HG02938 (cell line): Measurements from ENCODE around the gene ISLR2.

ENCODE experiments used
- ATAC-seq: cut with Tn5 transposase; IDR thresholded peaks from one replicate; pipeline ENCODE4 v1.9.1; 2021; ENCODE audit warnings: mild to moderate bottlenecking, moderate library complexity; ENCODE audit not compliant: unreplicated experiment

ISLR2 gene

DNA sequence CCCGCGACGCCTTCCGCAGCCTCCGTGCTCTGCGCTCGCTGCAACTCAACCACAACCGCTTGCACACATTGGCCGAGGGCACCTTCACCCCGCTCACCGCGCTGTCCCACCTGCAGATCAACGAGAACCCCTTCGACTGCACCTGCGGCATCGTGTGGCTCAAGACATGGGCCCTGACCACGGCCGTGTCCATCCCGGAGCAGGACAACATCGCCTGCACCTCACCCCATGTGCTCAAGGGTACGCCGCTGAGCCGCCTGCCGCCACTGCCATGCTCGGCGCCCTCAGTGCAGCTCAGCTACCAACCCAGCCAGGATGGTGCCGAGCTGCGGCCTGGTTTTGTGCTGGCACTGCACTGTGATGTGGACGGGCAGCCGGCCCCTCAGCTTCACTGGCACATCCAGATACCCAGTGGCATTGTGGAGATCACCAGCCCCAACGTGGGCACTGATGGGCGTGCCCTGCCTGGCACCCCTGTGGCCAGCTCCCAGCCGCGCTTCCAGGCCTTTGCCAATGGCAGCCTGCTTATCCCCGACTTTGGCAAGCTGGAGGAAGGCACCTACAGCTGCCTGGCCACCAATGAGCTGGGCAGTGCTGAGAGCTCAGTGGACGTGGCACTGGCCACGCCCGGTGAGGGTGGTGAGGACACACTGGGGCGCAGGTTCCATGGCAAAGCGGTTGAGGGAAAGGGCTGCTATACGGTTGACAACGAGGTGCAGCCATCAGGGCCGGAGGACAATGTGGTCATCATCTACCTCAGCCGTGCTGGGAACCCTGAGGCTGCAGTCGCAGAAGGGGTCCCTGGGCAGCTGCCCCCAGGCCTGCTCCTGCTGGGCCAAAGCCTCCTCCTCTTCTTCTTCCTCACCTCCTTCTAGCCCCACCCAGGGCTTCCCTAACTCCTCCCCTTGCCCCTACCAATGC is 45.1 kb downstream of the ISLR2 start:
- ATAC-seq: no peak

DNA sequence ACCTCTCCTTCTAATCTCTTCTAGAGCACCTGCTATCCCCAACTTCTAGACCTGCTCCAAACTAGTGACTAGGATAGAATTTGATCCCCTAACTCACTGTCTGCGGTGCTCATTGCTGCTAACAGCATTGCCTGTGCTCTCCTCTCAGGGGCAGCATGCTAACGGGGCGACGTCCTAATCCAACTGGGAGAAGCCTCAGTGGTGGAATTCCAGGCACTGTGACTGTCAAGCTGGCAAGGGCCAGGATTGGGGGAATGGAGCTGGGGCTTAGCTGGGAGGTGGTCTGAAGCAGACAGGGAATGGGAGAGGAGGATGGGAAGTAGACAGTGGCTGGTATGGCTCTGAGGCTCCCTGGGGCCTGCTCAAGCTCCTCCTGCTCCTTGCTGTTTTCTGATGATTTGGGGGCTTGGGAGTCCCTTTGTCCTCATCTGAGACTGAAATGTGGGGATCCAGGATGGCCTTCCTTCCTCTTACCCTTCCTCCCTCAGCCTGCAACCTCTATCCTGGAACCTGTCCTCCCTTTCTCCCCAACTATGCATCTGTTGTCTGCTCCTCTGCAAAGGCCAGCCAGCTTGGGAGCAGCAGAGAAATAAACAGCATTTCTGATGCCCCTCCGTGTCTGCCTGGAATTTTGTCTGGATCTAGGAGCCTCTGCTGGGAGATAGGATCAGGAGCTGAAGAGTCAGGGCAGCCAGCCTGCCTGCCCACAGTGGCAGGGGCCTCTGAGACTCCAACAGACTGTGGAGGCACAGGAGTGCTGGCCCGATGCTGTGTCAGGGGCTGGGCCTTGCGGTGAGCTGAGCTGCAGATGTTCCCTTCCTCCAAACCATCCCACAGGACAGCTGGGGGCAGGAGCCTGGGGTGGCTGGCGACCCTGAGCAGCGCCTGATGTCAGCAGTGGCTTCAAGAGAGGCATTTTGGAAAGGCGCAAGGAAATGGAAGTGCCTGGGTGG is 46.2 kb downstream of the ISLR2 start:
- no peak for ATAC-seq

DNA sequence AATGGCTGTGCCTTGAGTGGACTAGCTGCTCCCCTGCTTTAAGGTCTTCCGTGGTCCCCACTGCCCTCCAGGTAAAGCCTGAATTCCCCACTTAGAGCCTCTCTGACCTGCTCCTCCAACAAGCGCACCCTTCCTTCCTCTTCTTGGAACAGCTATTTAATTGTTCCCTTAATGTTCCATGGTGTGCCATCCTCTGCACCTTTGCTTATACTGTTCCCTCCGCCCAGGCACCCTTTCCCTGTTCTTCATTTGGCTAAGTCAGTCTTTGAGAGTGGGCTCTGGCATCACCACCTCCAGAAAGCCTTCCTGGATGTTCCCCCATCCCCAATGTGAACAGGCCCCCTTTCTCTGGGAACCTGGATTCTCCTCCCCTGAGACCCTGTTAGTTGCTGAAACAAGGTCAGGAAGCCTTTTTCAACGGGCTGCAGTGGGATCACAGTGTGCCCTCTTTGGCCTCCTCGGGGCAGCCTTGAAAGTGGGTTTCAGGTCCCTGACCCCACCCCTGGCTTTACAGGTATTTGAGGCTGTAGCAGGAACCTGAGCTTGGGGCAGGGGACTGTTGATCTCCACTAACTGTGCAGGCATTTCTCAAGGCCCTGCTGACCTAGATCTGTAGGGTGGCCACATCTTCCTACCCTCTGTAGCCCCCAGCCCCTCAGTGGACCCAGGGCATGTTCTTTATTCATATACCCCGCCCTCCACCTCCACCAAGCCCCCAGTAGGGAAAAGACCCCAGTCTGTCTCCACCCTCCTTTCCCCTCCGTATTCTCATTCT is 48.1 kb downstream of the ISLR2 start:
- ATAC-seq: no peak

GRCh38 chr15:74179101-74179841 is 48.9 kb downstream of the ISLR2 start:
- ATAC-seq: no peak

DNA sequence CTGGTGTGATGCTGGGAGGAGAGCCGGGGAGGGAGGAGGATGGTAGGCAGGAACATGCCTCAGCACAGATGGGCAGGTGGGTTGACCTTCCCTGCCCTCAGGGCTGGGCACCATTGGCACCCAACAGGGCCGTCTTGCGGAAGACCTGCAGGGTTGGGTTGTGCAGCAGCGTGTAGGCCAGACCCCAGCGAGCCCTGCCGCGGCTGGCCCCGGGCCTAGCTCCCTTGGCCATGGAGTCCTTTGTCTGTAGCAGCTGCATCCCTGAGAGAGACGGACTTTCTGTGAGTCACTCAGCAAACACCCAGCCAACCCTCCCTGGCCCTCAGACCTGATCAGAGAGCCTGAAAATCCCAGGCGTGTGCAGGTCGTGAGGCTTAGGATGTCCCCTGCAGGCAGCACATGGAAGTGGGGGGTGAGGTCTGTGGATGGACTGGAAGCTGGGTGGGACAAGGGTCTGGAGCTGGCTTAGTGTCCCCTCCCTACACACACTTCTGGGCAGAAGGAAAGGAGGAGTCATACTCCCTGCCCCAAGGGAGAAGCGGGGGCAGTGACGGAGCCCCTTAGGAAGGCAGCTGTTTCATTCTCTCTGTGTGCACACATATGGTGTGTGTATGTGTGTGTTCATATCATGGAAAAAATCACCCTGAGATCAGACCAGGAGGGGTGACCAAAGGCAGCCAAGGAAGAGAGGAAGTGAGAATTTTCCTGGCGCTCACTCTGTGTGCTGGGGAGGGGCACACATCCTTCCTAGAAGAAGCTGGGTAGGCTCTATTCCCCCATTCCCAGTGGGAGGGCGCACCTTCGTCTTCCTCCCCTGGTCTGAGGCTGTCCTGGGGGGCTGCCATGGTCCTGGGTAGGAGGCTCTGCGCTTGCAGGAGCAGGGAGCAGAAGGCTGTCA is 49.8 kb downstream of the ISLR2 start:
- ATAC-seq: no peak

DNA sequence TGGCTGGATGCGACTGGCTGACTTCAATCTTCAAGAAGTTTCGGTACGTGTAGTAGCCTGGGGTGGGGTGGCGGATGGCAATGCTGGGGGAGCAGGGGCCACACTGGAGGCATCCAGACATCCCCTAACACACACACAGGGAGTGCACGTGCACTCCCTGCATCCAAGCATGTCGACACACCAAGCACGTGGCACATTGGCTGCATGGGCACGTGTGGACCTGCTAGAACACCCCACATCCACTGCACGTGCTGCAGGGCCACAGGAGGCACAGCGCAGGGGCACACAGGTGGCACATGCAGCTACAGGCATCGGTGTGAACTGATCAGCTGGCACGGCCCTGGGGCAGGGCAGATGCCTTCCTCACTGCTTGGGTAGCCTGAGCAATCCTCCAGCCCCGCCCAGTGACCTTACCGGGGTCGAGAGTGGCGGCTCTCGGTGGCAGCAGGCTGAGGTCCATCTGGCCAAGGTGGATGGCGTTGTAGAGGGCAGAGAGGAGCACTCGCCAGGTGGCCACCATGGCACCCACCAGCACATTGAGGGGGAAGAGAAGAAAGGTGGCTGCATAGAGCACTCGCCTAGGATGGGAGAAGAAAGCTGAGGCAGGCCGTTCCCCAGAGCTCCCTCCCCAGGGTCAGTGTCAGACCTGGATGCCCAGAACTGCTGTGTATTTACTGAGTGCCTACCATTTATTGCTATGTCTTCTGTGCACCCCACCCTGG is 50.7 kb downstream of the ISLR2 start:
- no peak for ATAC-seq

DNA sequence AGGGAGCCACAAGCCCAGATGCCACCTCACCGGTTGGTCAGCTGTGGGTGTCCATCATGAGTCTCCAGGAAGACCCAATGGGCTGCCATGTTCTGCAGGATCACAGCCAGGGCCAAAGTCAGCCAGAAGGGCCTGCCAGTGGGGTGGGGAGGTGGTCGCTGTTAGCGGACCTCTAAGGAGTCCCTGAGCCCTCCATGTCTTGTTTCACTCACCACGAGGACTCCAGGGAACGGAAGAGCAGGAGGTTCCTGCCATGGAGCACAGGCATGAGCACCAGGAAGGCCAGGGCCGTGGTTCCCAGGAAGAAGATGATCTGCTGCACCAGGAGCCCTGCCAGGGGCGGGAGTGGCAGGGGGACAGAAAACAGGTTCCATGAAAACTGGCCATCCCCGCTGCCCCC is 51.7 kb downstream of the ISLR2 start:
- ATAC-seq: no peak

DNA sequence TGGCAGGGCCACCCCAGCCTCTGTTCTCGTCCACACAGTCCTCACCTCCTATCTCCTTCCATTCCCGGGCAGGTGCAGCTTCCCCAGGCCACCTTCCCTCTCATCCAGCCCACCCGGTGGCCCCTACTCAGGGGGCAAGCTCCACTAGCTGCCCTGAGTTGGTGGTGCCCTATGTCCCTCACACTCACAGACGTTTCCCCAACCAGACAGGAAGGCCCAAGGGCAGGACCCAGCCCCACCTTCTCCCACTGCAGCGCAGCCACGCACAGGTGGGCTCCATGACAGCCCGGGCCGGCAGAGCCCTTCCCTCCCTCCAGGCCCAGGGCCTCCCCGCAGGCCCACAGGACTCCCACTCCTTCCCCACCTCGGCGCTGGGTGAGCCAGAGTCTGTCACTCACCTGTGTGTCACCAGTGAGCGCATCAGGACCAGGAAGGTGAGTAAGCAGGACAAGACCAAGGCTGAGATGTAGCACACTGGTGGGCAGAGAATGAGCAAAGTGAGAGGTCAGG is 54.3 kb downstream of the ISLR2 start:
- no peak for ATAC-seq

- ATAC-seq: no peak
These were observed 55.4 kb downstream of the ISLR2 start for GRCh38 chr15:74185710-74186348.
